NB4 (cell line): Measurements from ENCODE around the gene INAFM1.
"Not testable (repeated sequence)": the region's sequence is repeated elsewhere in the genome, so short reads cannot be mapped to it uniquely, and the experiment has no call there.

Experiments used
- DNase-seq: peaks from one replicate; pipeline ENCODE4 v3.0.0; 2010; ENCODE audit warnings: low read depth
- H3K4me3 ChIP-seq: one replicate; pipeline ENCODE4 v1.5.1; 2011; ENCODE audit warnings: mild to moderate bottlenecking, low read depth, low read length, moderate library complexity
- MYC ChIP-seq: IDR thresholded peaks from 2 replicates; pipeline ENCODE4 v1.6.1; 2011; ENCODE audit warnings: low read depth, low read length
- POLR2A ChIP-seq: IDR thresholded peaks from 2 replicates; pipeline ENCODE4 v1.6.1; 2011; ENCODE audit warnings: mild to moderate bottlenecking; ENCODE audit not compliant: insufficient read length; ENCODE audit errors: extremely low read depth
- TF ChIP-seq, protein P1 (sequence below): IDR thresholded peaks from one replicate; pipeline ENCODE4 v1.5.1; 2012; ENCODE audit warnings: low read depth, low read length
- TF ChIP-seq, protein P2 (sequence below): IDR thresholded peaks from 2 replicates; pipeline ENCODE4 v1.6.1; 2011; ENCODE audit warnings: low read depth, low read length

Gene INAFM1

DNA sequence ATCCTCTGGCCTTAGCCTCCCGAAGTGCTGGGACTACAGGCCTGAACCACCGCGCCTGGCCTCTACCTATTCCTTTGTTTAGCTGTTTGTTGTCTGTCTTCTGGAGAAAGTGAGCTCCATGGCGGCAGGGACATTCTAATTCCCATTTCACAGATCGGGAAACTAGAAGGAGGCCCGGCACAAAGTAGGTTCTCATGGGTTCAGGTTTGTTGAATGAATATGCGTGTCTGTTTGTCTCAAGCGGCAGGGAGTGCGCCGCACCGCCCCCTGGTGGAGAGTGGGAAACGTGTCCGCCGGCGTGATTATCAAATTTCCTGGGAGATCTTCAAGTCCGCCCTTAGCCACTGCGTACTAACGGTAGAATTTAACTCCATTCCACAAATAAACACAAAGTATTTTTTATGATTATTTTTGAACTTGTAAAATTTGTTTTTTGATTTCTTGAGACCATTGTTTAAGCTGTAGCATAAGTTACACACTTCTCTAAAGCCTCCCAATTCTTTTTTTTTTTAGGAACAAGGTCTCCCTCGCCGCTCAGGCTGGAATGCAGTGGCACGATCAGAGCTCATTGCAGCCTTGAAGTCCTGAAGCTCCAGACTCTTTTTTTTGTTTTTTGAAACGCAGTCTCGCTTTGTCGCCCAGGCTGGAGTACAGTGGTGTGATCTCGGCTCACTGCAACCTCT is 27.2 kb upstream of the INAFM1 start:
- H3K4me3 ChIP-seq, result no peak overlapping the region
- DNase-seq, result peak; percentile 96
- TF ChIP-seq POLR2A (no peak), MYC (peak; percentile 92)
- TF ChIP-seq, protein P1, sequence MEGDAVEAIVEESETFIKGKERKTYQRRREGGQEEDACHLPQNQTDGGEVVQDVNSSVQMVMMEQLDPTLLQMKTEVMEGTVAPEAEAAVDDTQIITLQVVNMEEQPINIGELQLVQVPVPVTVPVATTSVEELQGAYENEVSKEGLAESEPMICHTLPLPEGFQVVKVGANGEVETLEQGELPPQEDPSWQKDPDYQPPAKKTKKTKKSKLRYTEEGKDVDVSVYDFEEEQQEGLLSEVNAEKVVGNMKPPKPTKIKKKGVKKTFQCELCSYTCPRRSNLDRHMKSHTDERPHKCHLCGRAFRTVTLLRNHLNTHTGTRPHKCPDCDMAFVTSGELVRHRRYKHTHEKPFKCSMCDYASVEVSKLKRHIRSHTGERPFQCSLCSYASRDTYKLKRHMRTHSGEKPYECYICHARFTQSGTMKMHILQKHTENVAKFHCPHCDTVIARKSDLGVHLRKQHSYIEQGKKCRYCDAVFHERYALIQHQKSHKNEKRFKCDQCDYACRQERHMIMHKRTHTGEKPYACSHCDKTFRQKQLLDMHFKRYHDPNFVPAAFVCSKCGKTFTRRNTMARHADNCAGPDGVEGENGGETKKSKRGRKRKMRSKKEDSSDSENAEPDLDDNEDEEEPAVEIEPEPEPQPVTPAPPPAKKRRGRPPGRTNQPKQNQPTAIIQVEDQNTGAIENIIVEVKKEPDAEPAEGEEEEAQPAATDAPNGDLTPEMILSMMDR, result peak; percentile 100
- TF ChIP-seq, protein P2, sequence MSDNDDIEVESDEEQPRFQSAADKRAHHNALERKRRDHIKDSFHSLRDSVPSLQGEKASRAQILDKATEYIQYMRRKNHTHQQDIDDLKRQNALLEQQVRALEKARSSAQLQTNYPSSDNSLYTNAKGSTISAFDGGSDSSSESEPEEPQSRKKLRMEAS, result peak; percentile 92

DNA sequence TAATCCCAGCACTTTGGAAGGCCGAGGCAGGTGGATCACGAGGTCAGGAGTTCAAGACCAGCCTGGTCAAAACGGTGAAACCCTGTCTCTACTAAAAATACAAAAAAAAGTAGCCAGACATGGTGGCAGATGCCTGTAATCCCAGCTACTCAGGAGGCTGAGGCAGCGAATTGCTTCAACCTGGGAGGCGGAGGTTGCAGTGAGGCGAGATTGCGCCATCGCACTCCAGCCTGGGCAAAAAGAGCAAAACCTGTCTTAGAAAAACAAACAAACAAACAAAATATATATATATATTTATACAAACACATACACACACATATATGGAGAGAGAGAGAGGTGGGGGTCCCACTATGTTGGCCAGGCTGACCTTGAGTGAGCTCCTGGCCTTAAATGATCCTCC is 21.7 kb upstream of the INAFM1 start:
- H3K4me3 ChIP-seq, DNase-seq: not testable (repeated sequence)

DNA sequence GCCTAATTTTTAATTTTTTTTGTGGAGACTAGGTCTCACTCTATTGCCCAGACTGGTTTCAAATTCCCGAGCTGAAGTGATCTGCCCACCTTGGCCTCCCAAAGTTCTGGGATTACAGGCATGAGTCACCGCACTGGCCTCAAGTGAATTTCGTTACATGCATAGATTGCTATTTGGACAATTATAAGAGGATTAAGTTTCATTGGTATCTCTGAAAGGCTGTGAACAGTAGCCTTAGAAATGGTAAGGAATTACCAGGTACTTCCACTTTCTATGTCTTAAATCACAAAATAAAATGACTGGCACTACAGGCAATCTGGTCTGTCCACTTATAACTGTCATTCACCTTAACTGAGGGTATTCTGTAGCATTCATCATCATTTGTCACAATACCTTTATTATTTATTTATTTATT is 21.2 kb upstream of the INAFM1 start:
- H3K4me3 ChIP-seq, result no peak overlapping the region
- no peak for TF ChIP-seq POLR2A
- TF ChIP-seq, protein P2, result no peak
- TF ChIP-seq, protein P1, result no peak
- DNase-seq, result no peak

DNA sequence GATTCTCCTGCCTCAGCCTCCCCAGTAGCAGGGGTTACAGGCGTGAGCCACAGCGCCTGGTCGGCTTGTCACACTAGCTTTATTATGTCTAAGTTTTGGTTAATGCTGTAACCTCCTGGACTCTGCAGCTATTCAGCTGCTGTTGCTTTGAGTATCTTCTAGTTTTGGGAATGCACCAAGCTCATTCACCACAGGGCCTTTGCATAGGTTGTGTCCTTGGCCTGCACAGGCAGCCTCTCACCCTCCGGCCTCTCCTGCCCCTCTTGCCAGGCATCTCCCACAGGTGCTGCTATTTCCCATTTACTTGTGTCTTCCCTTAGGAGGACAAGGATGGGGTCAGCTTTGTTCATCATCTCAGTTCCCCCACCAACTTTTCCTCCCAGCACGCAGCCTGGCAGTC is 20.7 kb upstream of the INAFM1 start:
- TF ChIP-seq, protein P1, result no peak
- TF ChIP-seq MYC (no peak), POLR2A (no peak)
- TF ChIP-seq, protein P2, result no peak
- no peak for DNase-seq

DNA sequence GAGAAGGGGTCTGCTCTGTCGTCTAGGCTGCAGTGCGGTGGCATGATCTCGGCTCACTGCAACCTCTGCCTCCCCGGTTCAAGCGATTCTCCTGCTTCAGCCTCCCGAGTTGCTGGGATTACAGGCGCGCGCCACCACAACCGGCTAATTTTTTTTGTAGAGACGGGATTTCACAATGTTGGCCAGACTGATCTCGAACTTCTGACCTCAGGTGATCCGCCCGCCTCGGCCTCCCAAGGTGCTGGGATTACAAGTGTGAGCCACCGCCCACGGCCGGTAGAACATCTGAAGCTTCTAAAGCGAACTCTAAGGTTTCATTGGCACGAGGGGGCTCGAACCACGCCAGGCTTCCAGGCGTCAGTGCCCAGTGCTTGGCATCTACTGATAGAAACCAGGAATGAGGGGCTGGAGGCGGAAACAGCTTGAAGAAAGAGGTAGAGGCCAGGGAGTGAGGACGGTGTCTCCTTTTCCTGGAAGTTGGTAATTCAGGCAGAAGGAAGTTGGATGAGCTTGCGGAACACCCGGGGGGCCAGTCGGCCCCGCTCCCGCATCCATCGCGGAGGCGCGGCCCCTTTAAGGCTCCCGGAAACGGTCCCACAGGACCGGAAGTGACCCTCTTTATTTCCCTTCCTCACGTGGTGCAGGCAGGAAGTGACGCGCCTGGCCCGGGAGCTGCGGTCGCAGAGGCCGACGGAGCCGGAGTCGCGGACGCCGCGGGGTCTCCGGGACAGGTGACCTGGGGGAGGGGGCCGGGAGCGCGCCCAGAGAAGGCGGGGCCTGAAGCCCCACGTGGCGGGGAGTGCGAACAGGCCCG is 18.6 kb upstream of the INAFM1 start, which contains the start of gene CCDC9:
Gene CCDC9, plus strand, starts transcription at position 647 of the 814 bp plus-strand sequence. CDS start 1,876 bp downstream, outside the sequence.
- H3K4me3 ChIP-seq, result peak within 1 kb of the TSS; percentile 88
- TF ChIP-seq MYC (peak; percentile 99), POLR2A (peak; percentile 96)
- TF ChIP-seq, protein P2, result peak; percentile 98
- TF ChIP-seq, protein P1, result no peak
- peak; percentile 100 for DNase-seq

More for the DNA sequence above, 20.7 kb upstream of the INAFM1 start:
- H3K4me3 ChIP-seq, result no peak overlapping the region
